ENCODE measurements around the gene CDH23. TPM values are rescaled to one million over a fixed set of nuclear protein-coding genes. Genes with fewer than 3 reads are reported as not detected.

The CDH23 gene
- total RNA-seq, 2 experiments from 2014 or later = 4.6 to 5.2 TPM

- H3K4me3 ChIP-seq (ENCODE audit: low read length) = no peak overlapping the region
- Mint-ChIP-seq H3K27me3 (no peaks in the 10 kb centered on the region), H3K36me3 (ENCODE audit: low read depth) (peaks cover 28% of the 10 kb centered on the region), H3K27ac (peak overlapping the region; percentile 58), H3K4me3 (peak overlapping the region; percentile 69), H3K4me1 (ENCODE audit: low read depth) (peaks cover 52% of the 10 kb centered on the region), H3K9me3 (no peaks in the 10 kb centered on the region)
- no peaks in the 10 kb centered on the region for H3K36me3 ChIP-seq (ENCODE audit: insufficient read depth, low read length)
- ATAC-seq (ENCODE audit: poor library complexity) (no peak), DNase-seq (no peak)
- intact Hi-C loops (cut with DNase I, micrococcal nuclease) = no loop called here
- H3K27ac ChIP-seq (ENCODE audit: low read depth in 1 of 2, low read length in 2 of 2) = no peak overlapping the region
- no peaks in the 10 kb centered on the region for H3K27me3 ChIP-seq (ENCODE audit: control insufficient read depth in 1 of 2, insufficient read depth in 2 of 2, low read length in 2 of 2)
- H3K4me1 ChIP-seq (ENCODE audit: insufficient read depth, low read length) = peaks cover 47% of the 10 kb centered on the region
- POLR2A ChIA-PET = interaction anchor here (0.7 to 1.4 kb wide), 2 partner anchors 80 to 483 kb away, joined by 3 read pairs; no protein-coding TSS in a partner anchor
- H3K9me3 ChIP-seq (ENCODE audit: control insufficient read depth in 1 of 2, insufficient read depth in 1 of 2, low read length in 2 of 2) = no peaks in the 10 kb centered on the region
- no peak for TF ChIP-seq CTCF (IDR thresholded peaks at IDR 0.05)
- CTCF ChIA-PET = interaction anchor here (0.8 kb wide), 1 partner anchor 19 kb away, joined by 3 read pairs; no protein-coding TSS in a partner anchor
Observed at GRCh38 chr10:71776481-71776925, 379.8 kb downstream of the CDH23 start.

- Mint-ChIP-seq H3K4me3 (peak overlapping the region; percentile 48), H3K27ac (peak overlapping the region; percentile 58), H3K36me3 (ENCODE audit: low read depth) (peaks cover 19% of the 10 kb centered on the region), H3K4me1 (ENCODE audit: low read depth) (peaks cover 43% of the 10 kb centered on the region), H3K9me3 (no peaks in the 10 kb centered on the region), H3K27me3 (no peaks in the 10 kb centered on the region)
- Histone ChIP-seq H3K9me3 (ENCODE audit: control insufficient read depth in 1 of 2, insufficient read depth in 1 of 2, low read length in 2 of 2) (no peaks in the 10 kb centered on the region), H3K27ac (ENCODE audit: low read depth in 1 of 2, low read length in 2 of 2) (no peak overlapping the region), H3K4me3 (ENCODE audit: low read length) (no peak overlapping the region), H3K36me3 (ENCODE audit: insufficient read depth, low read length) (no peaks in the 10 kb centered on the region), H3K27me3 (ENCODE audit: control insufficient read depth in 1 of 2, insufficient read depth in 2 of 2, low read length in 2 of 2) (no peaks in the 10 kb centered on the region), H3K4me1 (ENCODE audit: insufficient read depth, low read length) (peaks cover 44% of the 10 kb centered on the region)
- ATAC-seq (ENCODE audit: poor library complexity) (no peak), DNase-seq (no peak)
- no peak for TF ChIP-seq CTCF (IDR thresholded peaks at IDR 0.05)
- ChIA-PET CTCF (interaction anchor here (0.6 kb wide), 1 partner anchor 79 kb away, joined by 3 read pairs; no protein-coding TSS in a partner anchor), POLR2A (no interaction called here)
- intact Hi-C loops (cut with DNase I, micrococcal nuclease) = no loop called here
Observed at GRCh38 chr10:71777213-71777985, 380.7 kb downstream of the CDH23 start.

- no peak for TF ChIP-seq CTCF (IDR thresholded peaks at IDR 0.05)
- Mint-ChIP-seq H3K27me3 (no peaks in the 10 kb centered on the region), H3K36me3 (ENCODE audit: low read depth) (peaks cover 11% of the 10 kb centered on the region), H3K4me3 (no peak overlapping the region), H3K27ac (no peak overlapping the region), H3K9me3 (no peaks in the 10 kb centered on the region), H3K4me1 (ENCODE audit: low read depth) (peaks cover 41% of the 10 kb centered on the region)
- ATAC-seq (ENCODE audit: poor library complexity) = no peak
- Histone ChIP-seq H3K36me3 (ENCODE audit: insufficient read depth, low read length) (no peaks in the 10 kb centered on the region), H3K27me3 (ENCODE audit: control insufficient read depth in 1 of 2, insufficient read depth in 2 of 2, low read length in 2 of 2) (no peaks in the 10 kb centered on the region), H3K9me3 (ENCODE audit: control insufficient read depth in 1 of 2, insufficient read depth in 1 of 2, low read length in 2 of 2) (no peaks in the 10 kb centered on the region), H3K4me3 (ENCODE audit: low read length) (no peak overlapping the region), H3K4me1 (ENCODE audit: insufficient read depth, low read length) (peaks cover 48% of the 10 kb centered on the region), H3K27ac (ENCODE audit: low read depth in 1 of 2, low read length in 2 of 2) (no peak overlapping the region)
- ChIA-PET POLR2A (no interaction called here), CTCF (interaction anchor here (0.6 kb wide), 1 partner anchor 80 kb away, joined by 3 read pairs; no protein-coding TSS in a partner anchor)
- intact Hi-C loops (cut with DNase I, micrococcal nuclease) = no loop called here
- no peak for DNase-seq
Observed at GRCh38 chr10:71778071-71778825, 381.5 kb downstream of the CDH23 start.
